ENCODE data around the gene SLC25A25. TPM values are rescaled to one million over a fixed set of nuclear protein-coding genes. Genes with fewer than 3 reads are reported as not detected.

Gene SLC25A25
- total and polyA plus RNA-seq, 2 of the 8 experiments (the other 6 are each of a cell fraction or from before 2014, with no cell fraction given), result 6.5 to 18.5 TPM

DNA sequence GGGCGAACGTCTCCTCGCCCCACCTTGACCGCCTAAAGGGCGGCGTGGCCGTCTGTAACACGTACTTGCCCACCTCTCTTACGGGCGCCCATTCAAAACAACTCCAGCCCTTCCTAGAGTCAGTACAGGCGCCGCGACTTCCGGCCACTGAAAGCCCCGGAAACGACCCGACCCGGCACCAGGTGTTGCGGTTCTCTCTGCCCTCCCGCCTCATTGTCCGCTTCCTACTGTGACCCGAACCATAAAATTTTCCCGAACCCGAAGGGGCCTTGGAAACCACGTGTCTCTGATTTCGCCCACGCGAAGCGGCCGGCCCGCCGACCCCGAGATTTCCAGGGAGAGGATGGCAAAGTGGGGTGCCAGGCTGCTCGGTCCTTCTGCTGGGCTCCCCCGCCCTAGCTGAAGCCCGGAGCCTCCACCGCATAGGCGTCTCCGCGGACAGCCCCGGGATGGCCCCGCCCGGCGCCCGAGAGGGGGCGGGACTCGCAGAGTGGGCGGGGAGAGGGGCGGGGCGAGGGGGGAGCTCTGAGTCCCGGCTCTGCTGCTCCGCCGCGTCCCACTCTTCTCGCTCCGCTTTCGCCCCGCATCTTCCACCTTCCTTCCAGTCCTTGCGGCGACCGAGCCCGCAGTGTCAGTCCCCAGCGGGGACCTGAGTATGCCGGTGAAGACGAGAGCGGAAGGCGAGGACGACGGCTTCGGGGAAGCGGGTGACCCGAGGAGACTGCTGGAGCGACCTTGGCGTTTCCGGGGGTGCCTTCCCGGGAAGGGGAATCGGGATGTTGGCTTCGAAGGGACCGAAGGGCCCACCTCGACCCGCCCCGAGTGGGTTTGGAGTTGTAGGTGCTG is 60.2 kb downstream of the SLC25A25 start (continued):
- TF ChIP-seq HDAC2 (IDR thresholded peaks at IDR 0.05; ENCODE audit: borderline replicate concordance in 1 of 2, low read depth in 2 of 2, low read length in 2 of 2), result no peak
- TF ChIP-seq, protein P1, sequence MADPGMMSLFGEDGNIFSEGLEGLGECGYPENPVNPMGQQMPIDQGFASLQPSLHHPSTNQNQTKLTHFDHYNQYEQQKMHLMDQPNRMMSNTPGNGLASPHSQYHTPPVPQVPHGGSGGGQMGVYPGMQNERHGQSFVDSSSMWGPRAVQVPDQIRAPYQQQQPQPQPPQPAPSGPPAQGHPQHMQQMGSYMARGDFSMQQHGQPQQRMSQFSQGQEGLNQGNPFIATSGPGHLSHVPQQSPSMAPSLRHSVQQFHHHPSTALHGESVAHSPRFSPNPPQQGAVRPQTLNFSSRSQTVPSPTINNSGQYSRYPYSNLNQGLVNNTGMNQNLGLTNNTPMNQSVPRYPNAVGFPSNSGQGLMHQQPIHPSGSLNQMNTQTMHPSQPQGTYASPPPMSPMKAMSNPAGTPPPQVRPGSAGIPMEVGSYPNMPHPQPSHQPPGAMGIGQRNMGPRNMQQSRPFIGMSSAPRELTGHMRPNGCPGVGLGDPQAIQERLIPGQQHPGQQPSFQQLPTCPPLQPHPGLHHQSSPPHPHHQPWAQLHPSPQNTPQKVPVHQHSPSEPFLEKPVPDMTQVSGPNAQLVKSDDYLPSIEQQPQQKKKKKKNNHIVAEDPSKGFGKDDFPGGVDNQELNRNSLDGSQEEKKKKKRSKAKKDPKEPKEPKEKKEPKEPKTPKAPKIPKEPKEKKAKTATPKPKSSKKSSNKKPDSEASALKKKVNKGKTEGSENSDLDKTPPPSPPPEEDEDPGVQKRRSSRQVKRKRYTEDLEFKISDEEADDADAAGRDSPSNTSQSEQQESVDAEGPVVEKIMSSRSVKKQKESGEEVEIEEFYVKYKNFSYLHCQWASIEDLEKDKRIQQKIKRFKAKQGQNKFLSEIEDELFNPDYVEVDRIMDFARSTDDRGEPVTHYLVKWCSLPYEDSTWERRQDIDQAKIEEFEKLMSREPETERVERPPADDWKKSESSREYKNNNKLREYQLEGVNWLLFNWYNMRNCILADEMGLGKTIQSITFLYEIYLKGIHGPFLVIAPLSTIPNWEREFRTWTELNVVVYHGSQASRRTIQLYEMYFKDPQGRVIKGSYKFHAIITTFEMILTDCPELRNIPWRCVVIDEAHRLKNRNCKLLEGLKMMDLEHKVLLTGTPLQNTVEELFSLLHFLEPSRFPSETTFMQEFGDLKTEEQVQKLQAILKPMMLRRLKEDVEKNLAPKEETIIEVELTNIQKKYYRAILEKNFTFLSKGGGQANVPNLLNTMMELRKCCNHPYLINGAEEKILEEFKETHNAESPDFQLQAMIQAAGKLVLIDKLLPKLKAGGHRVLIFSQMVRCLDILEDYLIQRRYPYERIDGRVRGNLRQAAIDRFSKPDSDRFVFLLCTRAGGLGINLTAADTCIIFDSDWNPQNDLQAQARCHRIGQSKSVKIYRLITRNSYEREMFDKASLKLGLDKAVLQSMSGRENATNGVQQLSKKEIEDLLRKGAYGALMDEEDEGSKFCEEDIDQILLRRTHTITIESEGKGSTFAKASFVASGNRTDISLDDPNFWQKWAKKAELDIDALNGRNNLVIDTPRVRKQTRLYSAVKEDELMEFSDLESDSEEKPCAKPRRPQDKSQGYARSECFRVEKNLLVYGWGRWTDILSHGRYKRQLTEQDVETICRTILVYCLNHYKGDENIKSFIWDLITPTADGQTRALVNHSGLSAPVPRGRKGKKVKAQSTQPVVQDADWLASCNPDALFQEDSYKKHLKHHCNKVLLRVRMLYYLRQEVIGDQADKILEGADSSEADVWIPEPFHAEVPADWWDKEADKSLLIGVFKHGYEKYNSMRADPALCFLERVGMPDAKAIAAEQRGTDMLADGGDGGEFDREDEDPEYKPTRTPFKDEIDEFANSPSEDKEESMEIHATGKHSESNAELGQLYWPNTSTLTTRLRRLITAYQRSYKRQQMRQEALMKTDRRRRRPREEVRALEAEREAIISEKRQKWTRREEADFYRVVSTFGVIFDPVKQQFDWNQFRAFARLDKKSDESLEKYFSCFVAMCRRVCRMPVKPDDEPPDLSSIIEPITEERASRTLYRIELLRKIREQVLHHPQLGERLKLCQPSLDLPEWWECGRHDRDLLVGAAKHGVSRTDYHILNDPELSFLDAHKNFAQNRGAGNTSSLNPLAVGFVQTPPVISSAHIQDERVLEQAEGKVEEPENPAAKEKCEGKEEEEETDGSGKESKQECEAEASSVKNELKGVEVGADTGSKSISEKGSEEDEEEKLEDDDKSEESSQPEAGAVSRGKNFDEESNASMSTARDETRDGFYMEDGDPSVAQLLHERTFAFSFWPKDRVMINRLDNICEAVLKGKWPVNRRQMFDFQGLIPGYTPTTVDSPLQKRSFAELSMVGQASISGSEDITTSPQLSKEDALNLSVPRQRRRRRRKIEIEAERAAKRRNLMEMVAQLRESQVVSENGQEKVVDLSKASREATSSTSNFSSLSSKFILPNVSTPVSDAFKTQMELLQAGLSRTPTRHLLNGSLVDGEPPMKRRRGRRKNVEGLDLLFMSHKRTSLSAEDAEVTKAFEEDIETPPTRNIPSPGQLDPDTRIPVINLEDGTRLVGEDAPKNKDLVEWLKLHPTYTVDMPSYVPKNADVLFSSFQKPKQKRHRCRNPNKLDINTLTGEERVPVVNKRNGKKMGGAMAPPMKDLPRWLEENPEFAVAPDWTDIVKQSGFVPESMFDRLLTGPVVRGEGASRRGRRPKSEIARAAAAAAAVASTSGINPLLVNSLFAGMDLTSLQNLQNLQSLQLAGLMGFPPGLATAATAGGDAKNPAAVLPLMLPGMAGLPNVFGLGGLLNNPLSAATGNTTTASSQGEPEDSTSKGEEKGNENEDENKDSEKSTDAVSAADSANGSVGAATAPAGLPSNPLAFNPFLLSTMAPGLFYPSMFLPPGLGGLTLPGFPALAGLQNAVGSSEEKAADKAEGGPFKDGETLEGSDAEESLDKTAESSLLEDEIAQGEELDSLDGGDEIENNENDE (IDR thresholded peaks at IDR 0.05; ENCODE audit: insufficient replicate concordance, low read length), result no peak
- TF ChIP-seq GABPA (IDR thresholded peaks at IDR 0.05; ENCODE audit: borderline replicate concordance, insufficient read depth, low read length), result peak; percentile 73
- TF ChIP-seq SAP30 (IDR thresholded peaks at IDR 0.05; ENCODE audit: insufficient read depth, insufficient replicate concordance, low read length), result peak; percentile 26
- no peak for TF ChIP-seq CEBPB (IDR thresholded peaks at IDR 0.05; ENCODE audit: low read depth, low read length)
- no peak; a peak in 1 of 3 replicates for TF ChIP-seq EP300 (IDR thresholded peaks at IDR 0.05; ENCODE audit: borderline replicate concordance in 1 of 2, low read depth in 2 of 2, low read length in 2 of 2)
- peak; percentile 98 for TF ChIP-seq SP4 (IDR thresholded peaks at IDR 0.05; ENCODE audit: low read length)
- no peak for TF ChIP-seq BRCA1 (IDR thresholded peaks at IDR 0.05; ENCODE audit: low read depth, low read length)
- TF ChIP-seq POU5F1 (IDR thresholded peaks at IDR 0.05; ENCODE audit: low read depth, low read length), result no peak
